MM.1S (cell line): ENCODE measurements around the gene LRRC14B.
"Not testable (repeated sequence)": the region's sequence is repeated elsewhere in the genome, so short reads cannot be mapped to it uniquely, and the experiment has no call there.

Source experiments
- DNase-seq: peaks from one replicate; pipeline ENCODE4 v3.0.0-alpha.2; 2015
- H2AFZ ChIP-seq: fragments of 300-600 bp; sonication (generic); 2 replicates; pipeline ENCODE4 v1.6.0; 2016; ENCODE audit warnings: antibody characterized with exemption, low read length
- H3F3A ChIP-seq: fragments of 300-600 bp; sonication (generic); 2 replicates; pipeline ENCODE4 v1.6.1; 2016; ENCODE audit warnings: mild to moderate bottlenecking, antibody characterized with exemption, low read length, moderate library complexity, mixed read lengths; ENCODE audit not compliant: insufficient read depth
- H3K27ac ChIP-seq: fragments of 300-600 bp; sonication (generic); 2 replicates; pipeline ENCODE4 v1.5.1; 2016; ENCODE audit warnings: mild to moderate bottlenecking, low read length
- H3K27me3 ChIP-seq: fragments of 300-600 bp; sonication (generic); replicated peaks from 2 replicates; pipeline ENCODE4 v1.6.0; 2016; ENCODE audit warnings: low read length; ENCODE audit not compliant: insufficient read depth
- H3K36me3 ChIP-seq: fragments of 300-600 bp; sonication (generic); replicated peaks from 2 replicates; pipeline ENCODE4 v1.6.1; 2016; ENCODE audit warnings: mild to moderate bottlenecking, low read length, mixed read lengths; ENCODE audit not compliant: insufficient read depth
- H3K4me1 ChIP-seq: fragments of 300-600 bp; sonication (generic); 2 replicates; pipeline ENCODE4 v1.6.1; 2016; ENCODE audit warnings: low read length, mixed read lengths
- H3K4me2 ChIP-seq: fragments of 300-600 bp; sonication (generic); 2 replicates; pipeline ENCODE4 v1.6.0; 2016; ENCODE audit warnings: low read depth, low read length
- H3K4me3 ChIP-seq: fragments of 300-600 bp; sonication (generic); 2 replicates; pipeline ENCODE4 v1.5.1; 2016; ENCODE audit warnings: low read length, mixed read lengths
- H3K79me2 ChIP-seq: fragments of 300-600 bp; sonication (generic); 2 replicates; pipeline ENCODE4 v1.6.1; 2016; ENCODE audit warnings: mixed run types, low read length, mixed read lengths
- H3K9ac ChIP-seq: fragments of 300-600 bp; sonication (generic); 2 replicates; pipeline ENCODE4 v1.6.1; 2016; ENCODE audit warnings: low read length, mixed read lengths
- H3K9me2 ChIP-seq: fragments of 300-600 bp; sonication (generic); replicated peaks from 2 replicates; pipeline ENCODE4 v1.6.1; 2016; ENCODE audit warnings: mild to moderate bottlenecking, low read length, mixed read lengths; ENCODE audit not compliant: insufficient read depth
- H3K9me3 ChIP-seq: fragments of 300-600 bp; sonication (generic); replicated peaks from 2 replicates; pipeline ENCODE4 v1.6.1; 2016; ENCODE audit warnings: mild to moderate bottlenecking, low read length, mixed read lengths; ENCODE audit not compliant: insufficient read depth
- H4K20me1 ChIP-seq: fragments of 300-600 bp; sonication (generic); 2 replicates; pipeline ENCODE4 v1.6.1; 2016; ENCODE audit warnings: mild to moderate bottlenecking, low read length, moderate library complexity, mixed read lengths; ENCODE audit not compliant: insufficient read depth
- EZH2 ChIP-seq: fragments of 300-600 bp; sonication (generic); optimal IDR thresholded peaks from 2 replicates; pipeline ENCODE3; 2017; ENCODE audit warnings: low read depth, mild to moderate bottlenecking, antibody characterized with exemption, low read length, mixed read lengths
- EZH2phosphoT487 ChIP-seq: fragments of 300-600 bp; sonication (generic); IDR thresholded peaks from 2 replicates; pipeline ENCODE4 v1.6.1; 2018; ENCODE audit warnings: antibody characterized with exemption, low read length
- TF ChIP-seq, protein P1 (sequence below): fragments of 300-600 bp; sonication (generic); IDR thresholded peaks from 2 replicates; pipeline ENCODE4 v1.5.1; 2016; ENCODE audit warnings: antibody characterized with exemption, low read length, mixed read lengths

The LRRC14B gene

GRCh38 chr5:194603-195209 is 3.4 kb downstream of the LRRC14B start:
- Histone ChIP-seq H3K9me3 (no peaks in the 10 kb centered on the region), H3K27me3 (no peaks in the 10 kb centered on the region), H3K4me1 (peaks cover 26% of the 10 kb centered on the region), H4K20me1 (no peaks in the 10 kb centered on the region), H3K27ac (no peak overlapping the region), H3K4me2 (no peak overlapping the region), H3K36me3 (no peaks in the 10 kb centered on the region; the same call in 1 of the 2 replicates), H3K9ac (no peak overlapping the region), H3K4me3 (no peak overlapping the region), H3K9me2 (no peaks in the 10 kb centered on the region), H3K79me2 (peaks cover 33% of the 10 kb centered on the region), H3F3A (peaks cover 15% of the 10 kb centered on the region), H2AFZ (no peak overlapping the region)
- no peak for TF ChIP-seq EZH2
- TF ChIP-seq EZH2phosphoT487 = no peak
- TF ChIP-seq, protein P1, sequence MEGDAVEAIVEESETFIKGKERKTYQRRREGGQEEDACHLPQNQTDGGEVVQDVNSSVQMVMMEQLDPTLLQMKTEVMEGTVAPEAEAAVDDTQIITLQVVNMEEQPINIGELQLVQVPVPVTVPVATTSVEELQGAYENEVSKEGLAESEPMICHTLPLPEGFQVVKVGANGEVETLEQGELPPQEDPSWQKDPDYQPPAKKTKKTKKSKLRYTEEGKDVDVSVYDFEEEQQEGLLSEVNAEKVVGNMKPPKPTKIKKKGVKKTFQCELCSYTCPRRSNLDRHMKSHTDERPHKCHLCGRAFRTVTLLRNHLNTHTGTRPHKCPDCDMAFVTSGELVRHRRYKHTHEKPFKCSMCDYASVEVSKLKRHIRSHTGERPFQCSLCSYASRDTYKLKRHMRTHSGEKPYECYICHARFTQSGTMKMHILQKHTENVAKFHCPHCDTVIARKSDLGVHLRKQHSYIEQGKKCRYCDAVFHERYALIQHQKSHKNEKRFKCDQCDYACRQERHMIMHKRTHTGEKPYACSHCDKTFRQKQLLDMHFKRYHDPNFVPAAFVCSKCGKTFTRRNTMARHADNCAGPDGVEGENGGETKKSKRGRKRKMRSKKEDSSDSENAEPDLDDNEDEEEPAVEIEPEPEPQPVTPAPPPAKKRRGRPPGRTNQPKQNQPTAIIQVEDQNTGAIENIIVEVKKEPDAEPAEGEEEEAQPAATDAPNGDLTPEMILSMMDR = no peak
- peak; percentile 3 for DNase-seq

GRCh38 chr5:195401-196160 is 4.3 kb downstream of the LRRC14B start:
- no peak overlapping the region for H3K9ac ChIP-seq
- H3K9me3 ChIP-seq = no peaks in the 10 kb centered on the region
- no peak overlapping the region for H2AFZ ChIP-seq
- no peak overlapping the region for H3K4me2 ChIP-seq
- TF ChIP-seq EZH2phosphoT487 (no peak), EZH2 (no peak)
- TF ChIP-seq, protein P1 = no peak
- no peak for DNase-seq
- H3K36me3 ChIP-seq = no peaks in the 10 kb centered on the region; the same call in 1 of the 2 replicates
- peaks cover 18% of the 10 kb centered on the region for H3K4me1 ChIP-seq
- no peak overlapping the region for H3K4me3 ChIP-seq
- no peaks in the 10 kb centered on the region for H3K9me2 ChIP-seq
- peaks cover 30% of the 10 kb centered on the region for H3K79me2 ChIP-seq
- peaks cover 6% of the 10 kb centered on the region for H3F3A ChIP-seq
- H3K27me3 ChIP-seq = no peaks in the 10 kb centered on the region
- H3K27ac ChIP-seq = no peak overlapping the region
- no peaks in the 10 kb centered on the region for H4K20me1 ChIP-seq

GRCh38 chr5:196350-196749 is 5.1 kb downstream of the LRRC14B start:
- Histone ChIP-seq H3K9me3 (no peaks in the 10 kb centered on the region), H4K20me1 (no peaks in the 10 kb centered on the region), H3K9me2 (no peaks in the 10 kb centered on the region), H3K9ac (no peak overlapping the region), H3K4me1 (peaks cover 16% of the 10 kb centered on the region), H3F3A (no peaks in the 10 kb centered on the region; the same call in 1 of the 2 replicates), H3K36me3 (no peaks in the 10 kb centered on the region; the same call in 1 of the 2 replicates), H3K27me3 (no peaks in the 10 kb centered on the region), H3K4me3 (no peak overlapping the region), H3K4me2 (no peak overlapping the region), H3K79me2 (peaks cover 29% of the 10 kb centered on the region), H2AFZ (no peak overlapping the region), H3K27ac (no peak overlapping the region)
- peak; percentile 4 for DNase-seq
- no peak for TF ChIP-seq EZH2phosphoT487

GRCh38 chr5:197031-197430 is 5.7 kb downstream of the LRRC14B start:
- H3F3A ChIP-seq, H3K9me3 ChIP-seq, H4K20me1 ChIP-seq, H3K4me2 ChIP-seq, DNase-seq, H3K27me3 ChIP-seq, H2AFZ ChIP-seq, H3K4me1 ChIP-seq, H3K27ac ChIP-seq, H3K36me3 ChIP-seq, H3K4me3 ChIP-seq, H3K9me2 ChIP-seq, H3K9ac ChIP-seq: not testable (repeated sequence)
- peaks cover 25% of the 10 kb centered on the region for H3K79me2 ChIP-seq
